Prostate gland (tissue), 2 donors: ENCODE results near the gene ANXA8L1.

Experiments
- CTCF ChIP-seq, 4 experiments: fragments of 200-600 bp in 2 of 4; fragments of 450-650 bp in 2 of 4; sonication (generic) in 2 of 4; IDR thresholded peaks; 1 replicate in 3 of 4; 2 replicates in 1 of 4; pipeline ENCODE4 v1.5.1; 2016 to 2019; ENCODE audit warnings: antibody characterized with exemption in 4 of 4, mild to moderate bottlenecking in 2 of 4, moderate library complexity in 2 of 4
- POLR2A ChIP-seq: fragments of 450-650 bp; IDR thresholded peaks from one replicate; pipeline ENCODE4 v1.6.1; 2016; ENCODE audit warnings: antibody characterized with exemption, mild to moderate bottlenecking
- POLR2AphosphoS5 ChIP-seq: sonication (generic); formaldehyde crosslinking; IDR thresholded peaks from one replicate; pipeline ENCODE4 v1.6.1; 2017; ENCODE audit warnings: antibody characterized with exemption

GRCh38 chr10:46328853-46329689, 46.5 kb upstream of the ANXA8L1 start:
- TF ChIP-seq CTCF (IDR thresholded peaks at IDR 0.05): no peak
- no peak for TF ChIP-seq POLR2AphosphoS5
- TF ChIP-seq POLR2A: no peak
